ENCODE measurements around the gene NKX1-2. TPM values are rescaled to one million over a fixed set of nuclear protein-coding genes. Genes with fewer than 3 reads are reported as not detected.

The NKX1-2 gene
- total RNA-seq, 6 experiments from 2014 or later: not detected

- Histone ChIP-seq H3K4me1 (no peaks in the 10 kb centered on the region), H3K9me3 (no peaks in the 10 kb centered on the region), H3K4me3 (no peak overlapping the region), H3K36me3 (no peaks in the 10 kb centered on the region), H3K27ac (no peak overlapping the region), H3K27me3 (no peaks in the 10 kb centered on the region)
- WGBS (ENCODE audit: insufficient coverage, low coverage, low lambda C conversion rate, missing lambda C conversion rate): 64% methylated on average over 14 of the region's 23 CpGs
- ATAC-seq (peak in 2 of 4 donors; percentile 50 to 53), DNase-seq (no peak)
- intact Hi-C loops (cut with DNase I): no loop called here
- TF ChIP-seq, protein P1, sequence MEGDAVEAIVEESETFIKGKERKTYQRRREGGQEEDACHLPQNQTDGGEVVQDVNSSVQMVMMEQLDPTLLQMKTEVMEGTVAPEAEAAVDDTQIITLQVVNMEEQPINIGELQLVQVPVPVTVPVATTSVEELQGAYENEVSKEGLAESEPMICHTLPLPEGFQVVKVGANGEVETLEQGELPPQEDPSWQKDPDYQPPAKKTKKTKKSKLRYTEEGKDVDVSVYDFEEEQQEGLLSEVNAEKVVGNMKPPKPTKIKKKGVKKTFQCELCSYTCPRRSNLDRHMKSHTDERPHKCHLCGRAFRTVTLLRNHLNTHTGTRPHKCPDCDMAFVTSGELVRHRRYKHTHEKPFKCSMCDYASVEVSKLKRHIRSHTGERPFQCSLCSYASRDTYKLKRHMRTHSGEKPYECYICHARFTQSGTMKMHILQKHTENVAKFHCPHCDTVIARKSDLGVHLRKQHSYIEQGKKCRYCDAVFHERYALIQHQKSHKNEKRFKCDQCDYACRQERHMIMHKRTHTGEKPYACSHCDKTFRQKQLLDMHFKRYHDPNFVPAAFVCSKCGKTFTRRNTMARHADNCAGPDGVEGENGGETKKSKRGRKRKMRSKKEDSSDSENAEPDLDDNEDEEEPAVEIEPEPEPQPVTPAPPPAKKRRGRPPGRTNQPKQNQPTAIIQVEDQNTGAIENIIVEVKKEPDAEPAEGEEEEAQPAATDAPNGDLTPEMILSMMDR (IDR thresholded peaks at IDR 0.05): no peak
- TF ChIP-seq POLR2A (IDR thresholded peaks at IDR 0.05): no peak
Measured at GRCh38 chr10:124493214-124493882, 43.5 kb upstream of the NKX1-2 start.

DNA sequence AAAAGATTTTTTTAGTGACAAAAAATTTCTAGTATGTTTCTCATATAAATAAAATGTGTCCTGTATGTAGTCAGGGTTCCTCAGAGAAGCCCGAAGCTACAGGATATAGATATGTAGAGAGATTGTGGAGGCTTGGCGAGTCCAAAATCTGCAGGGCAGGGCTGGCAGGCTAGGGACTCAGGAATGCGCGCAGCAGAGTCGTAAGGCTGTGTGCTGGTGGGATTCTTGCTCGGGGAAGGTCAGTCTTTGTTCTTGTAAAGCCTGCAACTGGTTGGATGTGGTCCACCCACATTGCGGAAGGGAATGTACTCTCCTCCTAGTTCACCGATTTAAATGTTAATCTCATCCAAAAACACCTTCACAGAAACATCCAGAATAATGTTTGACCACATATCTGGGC, 42.4 kb upstream of the NKX1-2 start:
- Histone ChIP-seq H3K4me1 (no peaks in the 10 kb centered on the region), H3K27ac (no peak overlapping the region), H3K4me3 (no peak overlapping the region), H3K9me3 (no peaks in the 10 kb centered on the region), H3K27me3 (no peaks in the 10 kb centered on the region), H3K36me3 (no peaks in the 10 kb centered on the region)
- intact Hi-C loops (cut with DNase I): no loop called here
- ATAC-seq (no peak), DNase-seq (no peak)
- TF ChIP-seq, protein P1 (IDR thresholded peaks at IDR 0.05): no peak
- no peak for TF ChIP-seq POLR2A (IDR thresholded peaks at IDR 0.05)
- 95% methylated on average over 8 of the region's 8 CpGs for WGBS (ENCODE audit: insufficient coverage, low coverage, low lambda C conversion rate, missing lambda C conversion rate)

GRCh38 chr10:124491105-124491504, 41.3 kb upstream of the NKX1-2 start:
- Histone ChIP-seq H3K9me3 (no peaks in the 10 kb centered on the region), H3K36me3 (no peaks in the 10 kb centered on the region), H3K4me3 (no peak overlapping the region), H3K27me3 (no peaks in the 10 kb centered on the region), H3K27ac (no peak overlapping the region), H3K4me1 (no peaks in the 10 kb centered on the region)
- DNase-seq (no peak), ATAC-seq (no peak)
- TF ChIP-seq POLR2A (IDR thresholded peaks at IDR 0.05): no peak
- TF ChIP-seq, protein P1 (IDR thresholded peaks at IDR 0.05): no peak
- intact Hi-C loops (cut with DNase I): no loop called here
- WGBS (ENCODE audit: insufficient coverage, low coverage, low lambda C conversion rate, missing lambda C conversion rate): 90% methylated on average over 2 of the region's 9 CpGs

DNA sequence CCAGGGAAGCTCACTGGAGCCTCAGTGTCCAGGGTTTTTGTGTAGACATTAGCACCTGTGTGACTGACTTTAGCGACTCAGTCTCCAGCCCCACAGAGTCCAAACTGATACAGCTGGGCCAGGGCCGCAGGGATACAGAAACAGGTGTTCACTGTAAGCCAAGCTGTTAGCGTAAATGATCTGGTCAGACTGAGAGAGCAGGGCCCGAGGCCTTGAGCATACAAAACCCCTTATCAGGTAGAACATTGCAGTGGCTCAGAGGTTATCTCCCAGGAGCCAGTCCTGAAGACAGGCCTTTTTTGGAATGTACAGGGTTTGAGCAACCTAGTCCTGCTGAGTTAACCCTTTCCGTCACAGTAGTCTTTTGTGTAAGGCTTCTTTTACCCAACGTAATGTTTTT, 36.8 kb upstream of the NKX1-2 start:
- ATAC-seq: no peak

More for the DNA sequence above, 36.8 kb upstream of the NKX1-2 start:
- Histone ChIP-seq H3K27me3 (no peaks in the 10 kb centered on the region), H3K36me3 (no peaks in the 10 kb centered on the region), H3K27ac (no peak overlapping the region), H3K9me3 (no peaks in the 10 kb centered on the region), H3K4me3 (no peak overlapping the region), H3K4me1 (no peaks in the 10 kb centered on the region)
- WGBS (ENCODE audit: insufficient coverage, low coverage, low lambda C conversion rate, missing lambda C conversion rate): 75% methylated on average over 3 of the region's 6 CpGs
- intact Hi-C loops (cut with DNase I): no loop called here
- DNase-seq: no peak
- TF ChIP-seq, protein P1 (IDR thresholded peaks at IDR 0.05): no peak
- no peak for TF ChIP-seq POLR2A (IDR thresholded peaks at IDR 0.05)

All from right lobe of liver (tissue), 6 donors.